ENCODE results near the gene CYP2B6. TPM values are rescaled to one million over a fixed set of nuclear protein-coding genes. Genes with fewer than 3 reads are reported as not detected.

Gene CYP2B6
- polyA plus RNA-seq (2013, experiment 1 of 2): 0.66 TPM
- 0.81 TPM for polyA plus RNA-seq (2013, experiment 2 of 2)

DNA sequence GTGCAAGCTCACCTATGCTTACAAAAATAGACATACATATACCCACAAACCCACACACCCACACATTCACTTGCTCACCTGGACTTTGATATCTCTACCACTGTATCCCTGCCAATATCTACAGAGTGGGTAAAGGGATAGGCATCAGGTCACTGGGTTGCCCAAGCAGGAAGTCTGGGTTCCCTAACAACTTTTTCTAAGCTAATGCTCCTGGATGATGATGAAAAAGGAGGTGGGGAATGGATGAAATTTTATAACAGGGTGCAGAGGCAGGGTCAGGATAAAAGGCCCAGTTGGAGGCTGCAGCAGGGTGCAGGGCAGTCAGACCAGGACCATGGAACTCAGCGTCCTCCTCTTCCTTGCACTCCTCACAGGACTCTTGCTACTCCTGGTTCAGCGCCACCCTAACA, at the start of gene CYP2B6:
TSS of gene CYP2B6 (plus strand) at position 311 of the 410 bp plus-strand sequence. CDS start at position 335, 24 bp downstream.
- no peak within 1 kb of the TSS for H3K27ac ChIP-seq (ENCODE audit: low read depth, low read length)
- H2AK5ac ChIP-seq (ENCODE audit: low read length): no peak within 1 kb of the TSS
- H3K4ac ChIP-seq (ENCODE audit: low read depth, low read length): no peak within 1 kb of the TSS
- H4K5ac ChIP-seq (ENCODE audit: low read length): no peak within 1 kb of the TSS
- no peak for DNase-seq
- no peak within 1 kb of the TSS for H3K4me2 ChIP-seq (ENCODE audit: low read length)
- H3K36me3 ChIP-seq (ENCODE audit: control insufficient read depth, insufficient read depth, low read length): no peaks in the 10 kb centered on the region
- H3K18ac ChIP-seq (ENCODE audit: low read length): no peak within 1 kb of the TSS
- no peaks in the 10 kb centered on the region for H3K4me1 ChIP-seq (ENCODE audit: control insufficient read depth, low read depth, low read length)
- H3K4me3 ChIP-seq (ENCODE audit: low read length): no peak within 1 kb of the TSS
- no peaks in the 10 kb centered on the region for H3K79me2 ChIP-seq (ENCODE audit: control insufficient read depth, insufficient read depth, low read length)
- no peak within 1 kb of the TSS for H4K8ac ChIP-seq (ENCODE audit: low read depth, low read length)
- H3K23ac ChIP-seq (ENCODE audit: low read length): no peak within 1 kb of the TSS
- H2BK15ac ChIP-seq (replicated peaks; ENCODE audit: low read depth): no peak within 1 kb of the TSS
- no CpG with 5 or more reads among the region's 2 CpGs for WGBS (ENCODE audit: extremely low coverage, insufficient coverage, low lambda C conversion rate)
- no peaks in the 10 kb centered on the region for H3K79me1 ChIP-seq (ENCODE audit: low read length)
- no peaks in the 10 kb centered on the region for H3K27me3 ChIP-seq (ENCODE audit: insufficient read depth, low read length, poor library complexity)
- H3K56ac ChIP-seq (ENCODE audit: low read length): no peak within 1 kb of the TSS
- no peak within 1 kb of the TSS for H3K9ac ChIP-seq (ENCODE audit: low read length)
- H2BK120ac ChIP-seq (ENCODE audit: low read depth, low read length): no peak within 1 kb of the TSS
- H2BK5ac ChIP-seq (ENCODE audit: low read length): no peak within 1 kb of the TSS

DNA sequence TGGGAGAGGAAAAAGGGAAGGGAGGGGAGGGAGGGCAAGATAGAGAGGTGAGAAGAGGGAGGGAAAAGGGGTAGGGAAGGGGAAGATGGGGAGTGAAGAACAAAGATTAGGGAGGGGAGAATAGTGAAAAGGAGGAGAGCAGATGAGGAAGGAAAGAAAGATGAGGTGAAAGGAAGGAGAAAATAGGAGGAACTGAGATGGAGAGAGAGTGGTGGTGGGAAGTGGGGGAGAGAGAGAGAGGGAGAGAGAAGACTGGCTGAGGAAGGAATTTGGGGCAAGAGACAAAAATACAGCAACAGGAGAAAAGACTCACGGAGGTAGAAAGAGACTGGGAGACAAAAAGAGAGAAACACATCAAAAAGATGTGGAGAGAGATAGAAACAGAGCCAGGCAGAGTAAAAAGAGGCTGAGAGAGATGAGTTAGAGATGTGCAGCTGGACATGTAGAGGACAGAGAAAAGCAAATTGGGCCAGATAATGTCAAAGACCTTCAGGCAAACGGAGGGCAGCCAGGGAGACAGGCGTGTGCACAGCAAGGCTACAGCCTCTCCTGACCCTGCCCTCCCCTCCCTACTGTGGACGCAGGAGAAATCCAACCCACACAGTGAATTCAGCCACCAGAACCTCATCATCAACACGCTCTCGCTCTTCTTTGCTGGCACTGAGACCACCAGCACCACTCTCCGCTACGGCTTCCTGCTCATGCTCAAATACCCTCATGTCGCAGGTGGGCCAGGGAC, 49.4 kb upstream of the CYP2B6 start:
- Histone ChIP-seq H2BK120ac (ENCODE audit: low read depth, low read length) (no peak overlapping the region), H3K9ac (ENCODE audit: low read length) (no peak overlapping the region), H3K56ac (ENCODE audit: low read length) (no peak overlapping the region), H3K4ac (ENCODE audit: low read depth, low read length) (no peak overlapping the region), H3K27ac (ENCODE audit: low read depth, low read length) (no peak overlapping the region), H3K4me2 (ENCODE audit: low read length) (no peak overlapping the region), H3K27me3 (ENCODE audit: insufficient read depth, low read length, poor library complexity) (no peaks in the 10 kb centered on the region), H3K79me2 (ENCODE audit: control insufficient read depth, insufficient read depth, low read length) (no peaks in the 10 kb centered on the region), H3K79me1 (ENCODE audit: low read length) (no peaks in the 10 kb centered on the region), H3K36me3 (ENCODE audit: control insufficient read depth, insufficient read depth, low read length) (no peaks in the 10 kb centered on the region), H4K8ac (ENCODE audit: low read depth, low read length) (no peak overlapping the region), H2AK5ac (ENCODE audit: low read length) (no peak overlapping the region), H3K4me3 (ENCODE audit: low read length) (no peak overlapping the region), H3K23ac (ENCODE audit: low read length) (no peak overlapping the region), H2BK15ac (replicated peaks; ENCODE audit: low read depth) (no peak overlapping the region), H3K18ac (ENCODE audit: low read length) (no peak overlapping the region), H4K5ac (ENCODE audit: low read length) (no peak overlapping the region), H2BK5ac (ENCODE audit: low read length) (no peak overlapping the region), H3K4me1 (ENCODE audit: control insufficient read depth, low read depth, low read length) (no peaks in the 10 kb centered on the region)
- WGBS (ENCODE audit: extremely low coverage, insufficient coverage, low lambda C conversion rate): no CpG with 5 or more reads among the region's 9 CpGs
- DNase-seq: no peak

DNA sequence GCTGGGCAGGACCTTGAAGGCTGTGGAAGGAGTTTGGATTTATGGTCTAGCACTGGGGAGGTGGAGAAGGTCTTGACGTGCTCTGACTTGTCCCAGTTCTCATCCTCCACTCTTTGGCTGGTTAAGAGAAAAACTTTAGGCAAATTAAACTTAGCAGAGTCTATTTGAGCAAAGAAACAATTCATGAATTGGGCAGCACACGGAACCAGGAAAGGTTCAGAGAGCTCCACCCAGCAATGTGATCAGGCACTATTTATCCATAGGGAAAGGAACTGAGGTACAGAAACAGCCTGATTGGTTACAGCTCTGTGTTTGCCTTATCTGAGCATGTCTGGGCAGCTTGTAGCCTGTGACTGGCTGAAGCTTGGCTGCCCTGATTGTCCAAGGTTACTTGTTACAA, 45.4 kb upstream of the CYP2B6 start:
- no peak for DNase-seq
- H2BK15ac ChIP-seq (replicated peaks; ENCODE audit: low read depth): no peak overlapping the region
- no peaks in the 10 kb centered on the region for H3K4me1 ChIP-seq (ENCODE audit: control insufficient read depth, low read depth, low read length)
- WGBS (ENCODE audit: extremely low coverage, insufficient coverage, low lambda C conversion rate): no CpG with 5 or more reads among the region's 2 CpGs
- no peak overlapping the region for H2BK120ac ChIP-seq (ENCODE audit: low read depth, low read length)
- H3K4ac ChIP-seq (ENCODE audit: low read depth, low read length): no peak overlapping the region
- no peak overlapping the region for H3K27ac ChIP-seq (ENCODE audit: low read depth, low read length)
- H3K79me2 ChIP-seq (ENCODE audit: control insufficient read depth, insufficient read depth, low read length): no peaks in the 10 kb centered on the region
- no peak overlapping the region for H4K8ac ChIP-seq (ENCODE audit: low read depth, low read length)
- H3K36me3 ChIP-seq (ENCODE audit: control insufficient read depth, insufficient read depth, low read length): no peaks in the 10 kb centered on the region
- no peak overlapping the region for H3K56ac ChIP-seq (ENCODE audit: low read length)
- no peak overlapping the region for H2BK5ac ChIP-seq (ENCODE audit: low read length)
- H3K23ac ChIP-seq (ENCODE audit: low read length): no peak overlapping the region
- no peak overlapping the region for H3K4me3 ChIP-seq (ENCODE audit: low read length)
- H3K18ac ChIP-seq (ENCODE audit: low read length): no peak overlapping the region
- H2AK5ac ChIP-seq (ENCODE audit: low read length): no peak overlapping the region
- H3K79me1 ChIP-seq (ENCODE audit: low read length): no peaks in the 10 kb centered on the region
- no peak overlapping the region for H3K9ac ChIP-seq (ENCODE audit: low read length)
- H4K5ac ChIP-seq (ENCODE audit: low read length): no peak overlapping the region
- H3K4me2 ChIP-seq (ENCODE audit: low read length): no peak overlapping the region
- H3K27me3 ChIP-seq (ENCODE audit: insufficient read depth, low read length, poor library complexity): no peaks in the 10 kb centered on the region

DNA sequence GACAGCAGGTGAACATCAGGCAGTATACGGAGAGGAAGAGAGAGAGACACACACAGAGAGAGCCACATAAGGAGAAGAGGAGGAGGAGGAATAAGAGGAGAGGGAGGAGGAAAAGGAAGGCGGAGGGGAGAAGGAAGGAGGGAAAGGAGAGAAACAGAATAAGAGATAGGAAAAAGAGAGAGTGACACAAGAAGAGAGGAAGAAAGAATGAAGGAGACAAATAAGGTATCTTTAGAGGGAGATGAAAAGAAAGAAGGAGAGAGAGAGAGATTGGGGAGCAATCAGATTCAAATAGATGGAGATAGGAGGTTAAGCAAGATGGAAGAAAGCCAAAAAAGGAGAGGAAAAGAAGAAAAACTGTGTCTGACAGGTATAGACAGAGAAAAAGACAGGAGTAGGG, 44.0 kb upstream of the CYP2B6 start:
- Histone ChIP-seq H3K18ac (ENCODE audit: low read length) (no peak overlapping the region), H3K4me3 (ENCODE audit: low read length) (no peak overlapping the region), H3K79me2 (ENCODE audit: control insufficient read depth, insufficient read depth, low read length) (no peaks in the 10 kb centered on the region), H3K9ac (ENCODE audit: low read length) (no peak overlapping the region), H2BK5ac (ENCODE audit: low read length) (no peak overlapping the region), H3K56ac (ENCODE audit: low read length) (no peak overlapping the region), H3K36me3 (ENCODE audit: control insufficient read depth, insufficient read depth, low read length) (no peaks in the 10 kb centered on the region), H2BK15ac (replicated peaks; ENCODE audit: low read depth) (no peak overlapping the region), H3K27me3 (ENCODE audit: insufficient read depth, low read length, poor library complexity) (no peaks in the 10 kb centered on the region), H3K4me1 (ENCODE audit: control insufficient read depth, low read depth, low read length) (no peaks in the 10 kb centered on the region), H3K79me1 (ENCODE audit: low read length) (no peaks in the 10 kb centered on the region), H3K23ac (ENCODE audit: low read length) (no peak overlapping the region), H2BK120ac (ENCODE audit: low read depth, low read length) (no peak overlapping the region), H2AK5ac (ENCODE audit: low read length) (no peak overlapping the region), H3K27ac (ENCODE audit: low read depth, low read length) (no peak overlapping the region), H4K8ac (ENCODE audit: low read depth, low read length) (no peak overlapping the region), H4K5ac (ENCODE audit: low read length) (no peak overlapping the region), H3K4me2 (ENCODE audit: low read length) (no peak overlapping the region), H3K4ac (ENCODE audit: low read depth, low read length) (no peak overlapping the region)
- no peak for DNase-seq
- no CpG with 5 or more reads among the region's 2 CpGs for WGBS (ENCODE audit: extremely low coverage, insufficient coverage, low lambda C conversion rate)

DNA sequence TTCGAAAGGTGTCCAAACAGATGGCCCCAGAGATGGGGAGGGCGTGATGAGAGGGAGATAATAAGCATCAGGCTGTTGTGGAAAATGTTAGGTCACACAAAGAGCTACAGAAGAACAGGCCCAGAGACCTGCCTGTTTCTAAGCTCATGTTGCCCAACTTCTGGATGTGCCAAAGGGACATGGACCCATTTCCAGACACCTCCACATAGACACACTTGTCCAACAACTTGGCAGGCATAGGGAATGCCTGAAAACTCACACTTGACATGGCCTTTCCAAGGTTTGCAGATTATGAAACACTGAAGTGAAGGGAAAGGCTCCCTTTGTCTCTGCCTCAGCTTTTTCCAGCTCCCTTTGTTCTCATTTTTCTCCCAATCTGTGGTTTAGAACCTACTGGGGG, 43.5 kb upstream of the CYP2B6 start:
- Histone ChIP-seq H3K56ac (ENCODE audit: low read length) (no peak overlapping the region), H3K27ac (ENCODE audit: low read depth, low read length) (no peak overlapping the region), H3K9ac (ENCODE audit: low read length) (no peak overlapping the region), H3K4me2 (ENCODE audit: low read length) (no peak overlapping the region), H3K4ac (ENCODE audit: low read depth, low read length) (no peak overlapping the region), H3K79me2 (ENCODE audit: control insufficient read depth, insufficient read depth, low read length) (no peaks in the 10 kb centered on the region), H3K36me3 (ENCODE audit: control insufficient read depth, insufficient read depth, low read length) (no peaks in the 10 kb centered on the region), H3K23ac (ENCODE audit: low read length) (no peak overlapping the region), H2BK120ac (ENCODE audit: low read depth, low read length) (no peak overlapping the region), H3K79me1 (ENCODE audit: low read length) (no peaks in the 10 kb centered on the region), H3K4me3 (ENCODE audit: low read length) (no peak overlapping the region), H3K4me1 (ENCODE audit: control insufficient read depth, low read depth, low read length) (no peaks in the 10 kb centered on the region), H4K8ac (ENCODE audit: low read depth, low read length) (no peak overlapping the region), H2AK5ac (ENCODE audit: low read length) (no peak overlapping the region), H2BK5ac (ENCODE audit: low read length) (no peak overlapping the region), H2BK15ac (replicated peaks; ENCODE audit: low read depth) (no peak overlapping the region), H3K27me3 (ENCODE audit: insufficient read depth, low read length, poor library complexity) (no peaks in the 10 kb centered on the region), H3K18ac (ENCODE audit: low read length) (no peak overlapping the region), H4K5ac (ENCODE audit: low read length) (no peak overlapping the region)
- no CpG with 5 or more reads among the region's 2 CpGs for WGBS (ENCODE audit: extremely low coverage, insufficient coverage, low lambda C conversion rate)
- DNase-seq: no peak

Data from mesendoderm (in vitro differentiated cells).